ENCODE data around the gene KRTAP4-8.
"Not testable (repeated sequence)": the region's sequence is repeated elsewhere in the genome, so short reads cannot be mapped to it uniquely, and the experiment has no call there.

KRTAP4-8 gene

DNA sequence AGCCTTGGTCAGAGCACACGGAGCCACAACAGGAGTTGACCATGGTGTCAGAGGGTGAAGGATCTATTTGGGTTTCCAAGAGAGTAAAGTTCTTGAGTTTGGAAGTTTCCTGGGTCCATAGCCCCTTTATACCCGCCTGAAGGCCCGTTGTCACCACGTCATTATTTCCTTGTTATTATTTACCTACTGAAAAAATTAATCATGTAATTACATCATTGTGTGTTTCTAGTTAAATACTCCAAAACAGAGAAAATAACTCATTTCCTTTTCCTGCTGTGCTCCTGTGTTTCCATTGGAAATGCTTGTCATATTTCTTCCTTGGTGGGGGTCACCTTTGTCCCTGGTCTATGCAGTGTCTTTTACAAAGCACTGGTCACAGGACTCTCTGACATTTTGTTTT, at the start of gene KRTAP4-8:
Gene KRTAP4-8 (minus strand): TSS at position 101 of the 400 bp plus-strand sequence. CDS start 58 bp downstream, at position 43.
- DNase-seq, result no peak

DNA sequence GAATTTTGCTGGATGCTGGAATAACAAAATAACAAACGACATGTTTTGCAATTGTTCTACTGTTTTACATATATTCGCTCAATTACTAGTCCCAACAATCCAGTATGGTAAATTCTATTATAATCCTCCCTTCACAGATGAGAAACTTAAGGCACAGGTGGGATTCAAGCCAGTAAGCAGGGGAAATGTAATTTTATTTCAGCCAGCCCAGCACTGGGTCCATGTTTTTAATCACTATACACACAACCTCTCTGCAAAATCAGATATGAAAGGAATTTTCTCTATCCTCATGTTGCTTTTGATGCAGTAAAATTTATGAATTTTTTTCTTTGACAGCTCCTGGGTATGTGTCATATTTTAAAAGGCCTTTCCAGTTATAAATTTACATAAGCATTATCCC, 47.3 kb upstream of the KRTAP4-8 start:
- no peak for DNase-seq

DNA sequence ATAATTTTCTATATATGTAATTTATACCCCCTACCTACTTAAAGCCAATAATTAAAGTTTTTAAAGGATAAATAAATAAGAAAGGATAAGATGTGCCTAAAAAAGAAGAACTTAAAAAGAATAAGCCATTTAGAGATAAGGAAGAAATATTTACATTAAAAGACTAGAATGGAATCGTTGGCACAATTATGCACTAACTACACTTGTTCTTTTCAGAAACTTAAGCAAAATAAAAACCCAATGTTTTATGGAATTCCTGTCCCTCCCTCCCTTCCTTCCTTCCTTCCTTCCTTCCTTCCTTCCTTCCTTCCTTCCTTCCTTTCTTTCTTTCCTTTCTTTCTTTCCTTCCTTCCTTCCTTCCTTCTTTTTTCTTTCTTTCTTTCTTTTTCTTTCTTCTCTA, 46.9 kb upstream of the KRTAP4-8 start:
- no peak for DNase-seq

DNA sequence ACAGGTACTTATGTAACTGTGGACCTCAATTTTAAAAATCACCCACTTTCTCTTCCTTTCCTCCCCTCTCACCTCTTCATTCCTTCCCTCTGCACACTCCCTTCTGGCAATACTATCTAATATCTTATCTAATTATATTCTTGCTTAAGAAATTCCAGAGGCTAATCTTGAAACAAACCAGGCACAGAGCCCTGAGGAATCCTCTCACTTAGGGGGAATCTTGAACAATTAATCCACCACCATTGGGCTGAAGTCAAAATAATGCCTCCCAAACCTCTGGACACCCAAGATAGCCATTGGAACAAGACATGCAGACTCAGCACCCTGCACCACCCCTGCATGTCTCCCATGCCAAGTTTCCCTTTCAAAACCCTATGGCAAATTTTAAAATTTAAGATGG, 43.4 kb upstream of the KRTAP4-8 start:
- DNase-seq, result no peak

DNA sequence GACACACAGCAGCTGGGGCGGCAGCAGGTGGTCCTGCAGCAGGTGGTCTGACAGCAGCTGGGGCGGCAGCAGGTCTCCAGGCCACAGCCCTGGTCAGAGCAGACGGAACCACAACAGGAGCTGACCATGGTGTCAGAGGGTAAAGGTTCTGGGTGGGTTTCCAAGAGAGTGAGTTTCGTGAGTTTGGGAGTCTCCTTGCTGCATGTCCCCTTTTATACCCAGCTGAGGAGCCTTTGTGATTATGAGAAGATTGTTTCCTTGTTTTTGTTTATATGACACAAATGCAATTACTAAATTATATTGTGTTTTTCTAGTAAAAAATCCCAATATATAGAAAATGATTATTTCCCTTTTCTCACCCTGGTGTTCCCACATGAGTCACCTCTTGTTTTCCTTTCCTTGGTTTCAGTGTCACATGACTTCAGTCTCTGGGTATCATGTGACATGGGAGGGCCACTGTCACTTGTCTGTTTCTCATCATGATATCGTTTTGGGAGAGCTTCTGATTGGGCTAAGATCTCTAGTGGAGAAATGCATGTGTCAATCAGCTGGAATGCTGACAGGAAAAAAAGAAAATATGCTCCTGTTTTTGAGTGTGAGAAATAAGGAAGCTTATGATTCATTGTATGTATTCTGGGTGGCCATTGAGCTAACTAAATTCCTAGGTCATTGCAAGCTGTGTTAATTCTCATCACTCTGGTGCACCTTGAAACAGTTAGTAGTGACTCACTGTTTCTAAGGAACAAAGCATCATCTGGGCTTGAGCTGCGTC, 42.6 kb upstream of the KRTAP4-8 start, which contains the start of gene KRTAP4-6:
Gene KRTAP4-6 (minus strand): TSS at position 185 of the 772 bp plus-strand sequence. CDS start 57 bp downstream, at position 128.
- DNase-seq, result no peak

DNA sequence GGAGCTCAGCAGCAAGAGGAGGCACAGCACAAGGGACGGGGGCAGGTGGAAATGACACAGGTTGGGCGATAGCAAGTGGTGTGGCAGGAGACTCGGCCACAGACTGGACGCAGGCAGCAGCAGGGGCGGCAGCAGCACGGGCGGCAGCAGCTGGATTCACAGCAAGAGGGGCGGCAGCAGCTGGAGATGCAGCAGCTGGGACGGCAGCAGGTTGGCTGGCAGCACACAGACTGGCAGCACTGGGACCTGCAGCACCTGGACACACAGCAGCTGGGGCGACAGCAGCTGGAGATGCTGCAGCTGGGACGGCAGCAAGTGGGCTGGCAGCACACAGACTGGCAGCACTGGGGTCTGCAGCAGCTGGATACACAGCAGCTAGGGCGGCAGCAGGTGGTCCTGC, 41.9 kb upstream of the KRTAP4-8 start:
- not testable (repeated sequence) for DNase-seq

DNA sequence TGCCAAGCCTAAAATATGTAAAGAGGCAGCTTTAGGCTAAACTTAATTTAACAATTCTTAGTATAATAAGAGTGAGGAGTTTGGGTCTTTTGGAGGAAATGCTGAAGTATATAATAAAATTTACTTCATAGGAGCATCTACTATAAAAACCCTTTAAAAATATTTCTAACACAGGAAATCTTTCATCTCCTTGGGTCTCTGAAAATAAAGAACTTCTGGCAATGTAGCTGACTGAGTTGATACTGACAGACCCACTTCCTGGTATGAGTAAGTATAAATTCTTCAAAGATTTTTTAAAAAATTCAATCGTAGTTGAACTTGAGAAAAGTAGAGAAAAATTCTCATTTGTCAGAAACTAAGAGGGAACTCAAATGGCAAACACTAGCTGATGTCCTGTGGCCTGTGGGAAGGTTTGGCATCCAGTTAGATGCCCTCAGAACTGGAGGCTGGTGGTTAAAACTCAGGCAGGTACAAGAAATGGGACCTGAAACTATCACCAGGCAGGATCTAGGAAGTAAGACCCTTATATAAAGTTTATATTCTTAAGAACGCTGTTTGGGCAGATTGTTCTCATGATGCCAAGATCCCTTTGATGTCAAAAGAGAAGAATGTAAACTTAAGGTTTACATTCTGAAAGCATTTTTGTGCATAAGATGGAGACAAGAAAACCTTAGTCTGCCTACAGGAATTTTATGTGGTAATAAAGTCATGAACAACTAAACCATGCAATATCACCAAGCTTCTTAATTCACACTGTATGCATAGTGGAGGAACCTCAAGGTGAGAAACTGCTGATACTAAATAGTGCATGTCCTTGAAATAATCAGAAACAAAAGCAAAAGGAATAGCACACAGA, 36.2 kb upstream of the KRTAP4-8 start:
- DNase-seq, result no peak

DNA sequence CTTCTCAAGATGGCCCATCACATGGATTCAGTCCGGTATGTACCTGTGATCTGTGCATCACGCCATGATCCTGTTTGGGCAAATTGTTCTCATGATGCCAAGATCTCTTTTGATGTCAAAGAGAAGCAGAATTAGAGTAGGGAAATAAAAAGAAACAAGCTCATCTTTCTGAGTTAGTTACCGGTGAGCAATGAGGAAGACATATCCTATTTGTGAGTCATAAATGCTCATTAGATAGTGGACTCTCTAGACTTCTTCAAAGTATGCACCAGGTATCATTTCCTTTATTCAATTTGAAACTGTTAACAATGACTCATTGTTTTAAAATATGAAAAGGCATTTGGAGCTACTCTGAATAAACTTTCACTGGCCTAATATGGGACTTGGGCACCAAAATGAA, 34.0 kb upstream of the KRTAP4-8 start:
- DNase-seq, result no peak

DNA sequence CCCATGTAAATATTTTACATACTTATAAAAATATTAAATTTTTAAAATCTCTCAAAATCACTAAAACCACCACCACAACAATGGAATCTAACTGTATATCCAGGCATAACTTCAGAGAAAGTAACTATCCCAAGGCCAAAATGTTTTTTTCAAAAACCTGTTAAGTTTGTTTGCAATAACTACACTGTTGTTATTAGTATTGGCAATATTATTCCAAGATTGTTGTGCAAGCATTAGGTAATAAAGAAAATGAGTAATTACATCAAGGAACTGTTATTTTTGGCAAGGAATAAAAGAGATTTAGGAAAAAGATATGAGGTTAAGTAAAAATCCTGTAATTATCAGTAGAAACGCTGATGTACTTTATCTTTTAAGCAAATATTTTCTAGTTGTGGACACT, 29.4 kb upstream of the KRTAP4-8 start:
- DNase-seq, result no peak

DNA sequence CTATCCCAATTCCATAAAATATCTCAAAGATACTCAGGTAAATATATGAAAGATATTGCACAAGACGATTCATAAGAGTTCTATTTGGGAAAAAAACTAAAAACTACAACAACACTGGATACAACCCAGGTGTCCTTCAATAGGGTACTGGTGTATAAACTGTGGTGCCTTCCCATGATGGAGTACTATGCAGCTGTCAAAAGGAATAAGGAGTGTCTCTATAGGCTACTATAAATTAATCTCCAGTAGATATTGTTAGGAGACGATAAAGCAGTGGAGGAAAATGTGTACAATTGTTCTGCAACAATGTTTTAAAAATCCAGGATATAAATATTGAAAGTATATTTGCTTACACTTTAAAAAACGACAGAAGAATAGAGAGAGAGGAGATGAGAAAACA, 28.5 kb upstream of the KRTAP4-8 start:
- no peak for DNase-seq

DNA sequence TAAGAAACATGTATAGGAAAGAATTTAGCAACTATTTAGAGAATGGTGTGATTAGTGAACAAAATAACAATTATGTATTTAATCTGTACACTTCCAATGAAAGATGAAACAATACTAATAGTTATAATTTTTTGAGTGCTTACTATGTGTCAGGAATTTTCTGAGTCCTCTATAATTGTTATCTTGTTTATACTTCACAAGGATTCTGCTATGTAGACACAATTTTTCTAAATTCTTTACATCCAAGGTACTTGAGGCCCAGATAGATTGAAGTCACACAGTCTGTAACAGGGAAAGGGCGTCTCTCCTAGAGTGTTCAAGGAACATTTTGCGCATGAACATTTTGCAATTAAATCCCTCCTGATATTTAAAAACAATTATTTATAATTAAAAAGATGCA, 27.1 kb upstream of the KRTAP4-8 start:
- DNase-seq, result no peak

DNA sequence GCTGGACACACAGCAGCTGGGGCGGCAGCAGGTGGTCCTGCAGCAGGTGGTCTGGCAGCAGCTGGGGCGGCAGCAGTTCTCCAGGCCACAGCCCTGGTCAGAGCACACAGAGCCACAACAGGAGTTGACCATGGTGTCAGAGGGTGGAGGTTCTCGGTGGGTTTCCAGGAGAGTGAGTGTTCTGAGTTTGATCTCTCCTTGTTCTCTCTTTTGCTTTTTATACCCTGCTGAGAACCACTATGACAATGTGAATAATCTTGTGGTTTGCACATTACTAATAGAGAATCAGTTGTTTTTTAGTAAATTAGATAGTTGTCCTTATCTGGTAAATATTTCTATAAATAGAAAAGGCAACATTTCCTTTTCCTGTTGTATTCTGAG, 26.0 kb upstream of the KRTAP4-8 start, which contains the start of gene KRTAP4-12:
Gene KRTAP4-12 (minus strand): TSS at position 192 of the 381 bp plus-strand sequence. CDS start 60 bp downstream, at position 132.
- not testable (repeated sequence) for DNase-seq

DNA sequence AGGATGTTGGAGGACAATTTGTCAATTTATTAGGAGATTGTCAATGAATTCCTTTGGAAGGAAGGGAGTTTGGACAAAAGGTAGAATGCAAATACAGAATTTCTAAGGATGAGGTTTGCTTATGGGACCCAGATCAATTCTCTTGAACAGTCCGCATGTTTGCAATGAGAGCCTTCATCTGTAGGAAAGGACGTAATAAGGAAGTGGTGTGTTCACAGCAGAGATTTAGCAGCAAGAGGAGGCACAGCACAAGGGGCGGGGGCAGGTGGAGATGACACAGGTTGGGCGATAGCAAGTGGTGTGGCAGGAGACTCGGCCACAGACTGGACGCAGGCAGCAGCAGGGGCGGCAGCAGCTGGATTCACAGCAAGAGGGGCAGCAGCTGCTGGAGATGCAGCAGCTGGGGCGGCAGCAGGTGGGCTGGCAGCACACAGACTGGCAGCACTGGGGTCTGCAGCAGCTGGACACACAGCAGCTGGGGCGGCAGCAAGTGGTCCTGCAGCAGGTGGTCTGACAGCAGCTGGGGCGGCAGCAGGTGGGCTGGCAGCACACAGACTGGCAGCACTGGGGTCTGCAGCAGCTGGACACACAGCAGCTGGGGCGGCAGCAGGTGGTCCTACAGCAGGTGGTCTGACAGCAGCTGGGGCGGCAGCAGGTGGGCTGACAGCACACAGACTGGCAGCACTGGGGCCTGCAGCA, 25.5 kb upstream of the KRTAP4-8 start:
- DNase-seq, result not testable (repeated sequence)

DNA sequence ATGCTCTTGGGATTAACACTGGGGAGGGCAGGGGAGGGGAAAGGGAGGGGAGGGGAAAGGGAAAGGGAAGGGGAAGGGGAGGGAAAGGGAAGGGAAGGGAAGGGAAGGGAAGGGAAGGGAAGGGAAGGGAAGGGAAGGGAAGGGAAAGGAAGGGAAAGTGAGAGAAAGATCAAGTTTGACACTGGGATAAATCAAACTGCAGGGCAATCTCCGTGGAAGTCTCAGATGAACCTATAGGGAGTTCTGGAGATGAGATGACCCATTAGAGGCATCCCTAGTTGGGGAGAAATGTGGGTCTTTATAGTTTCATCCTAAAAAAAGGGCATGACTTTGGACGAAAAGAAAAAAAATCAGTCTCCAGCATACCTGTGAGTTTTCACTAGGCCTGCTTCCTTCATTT, 23.8 kb upstream of the KRTAP4-8 start:
- no peak for DNase-seq

DNA sequence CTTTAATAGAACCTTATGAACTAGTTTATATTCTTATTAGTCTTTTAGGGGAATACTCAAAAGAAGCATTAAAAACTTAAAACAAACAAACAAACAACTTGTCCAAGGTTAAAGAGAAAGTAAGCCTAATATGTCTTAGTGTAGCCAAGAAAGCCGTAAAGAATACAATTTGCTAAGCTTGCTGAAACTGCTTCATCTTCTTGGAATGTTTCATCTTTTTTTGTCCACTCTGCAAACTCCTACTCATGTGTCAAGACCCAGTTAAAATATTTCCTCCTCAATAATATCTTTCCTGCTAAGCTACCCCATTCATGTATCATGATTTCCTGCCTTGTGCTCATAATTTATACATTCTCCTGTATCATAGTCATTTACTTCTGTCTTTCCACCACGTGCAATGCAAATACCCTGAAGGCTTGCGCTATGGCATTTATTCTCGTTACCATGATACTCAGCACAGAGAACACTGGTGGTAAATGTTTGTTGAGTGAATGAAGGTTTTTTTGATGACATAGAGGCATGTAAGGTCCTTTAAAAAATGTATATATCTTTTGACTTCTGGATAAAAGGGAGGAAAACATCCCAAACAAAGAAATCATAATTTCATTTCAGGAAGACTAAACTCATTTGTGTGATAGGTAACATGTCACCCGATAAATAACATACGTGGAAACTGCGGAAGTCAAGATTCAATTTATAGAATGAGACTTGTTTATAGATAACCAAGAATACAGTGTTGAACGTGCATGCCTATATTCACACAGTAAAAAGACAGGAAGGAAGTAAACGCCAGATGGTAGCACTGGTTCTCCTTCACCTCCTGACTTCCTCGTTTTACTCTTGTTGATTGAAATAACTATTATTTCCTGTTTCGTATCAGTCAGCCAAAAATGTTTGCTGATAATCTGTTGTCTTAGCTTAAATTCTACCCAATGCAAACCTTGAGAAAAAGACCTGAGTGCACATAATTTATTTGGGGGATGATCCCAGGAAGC, 22.1 kb upstream of the KRTAP4-8 start:
- not testable (repeated sequence) for DNase-seq

DNA sequence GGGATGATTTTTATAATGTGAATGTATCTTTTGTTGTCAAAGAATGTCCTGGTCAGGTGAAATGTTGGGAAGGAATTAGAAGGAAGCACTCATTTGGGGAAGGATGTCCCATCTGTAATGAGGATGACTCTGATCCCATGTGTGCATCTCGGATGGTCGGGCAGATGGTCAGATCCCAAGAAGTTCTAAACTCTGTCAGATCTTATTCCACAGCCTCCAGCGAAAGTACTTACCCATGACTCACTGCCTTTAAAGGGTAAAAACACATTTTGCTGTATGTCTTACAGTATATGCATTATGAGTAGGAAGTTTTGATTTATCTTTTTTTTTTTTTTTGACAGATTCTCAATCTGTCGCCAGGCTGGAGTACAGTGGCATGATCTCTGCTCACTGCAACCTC, 20.8 kb upstream of the KRTAP4-8 start:
- DNase-seq, result no peak

DNA sequence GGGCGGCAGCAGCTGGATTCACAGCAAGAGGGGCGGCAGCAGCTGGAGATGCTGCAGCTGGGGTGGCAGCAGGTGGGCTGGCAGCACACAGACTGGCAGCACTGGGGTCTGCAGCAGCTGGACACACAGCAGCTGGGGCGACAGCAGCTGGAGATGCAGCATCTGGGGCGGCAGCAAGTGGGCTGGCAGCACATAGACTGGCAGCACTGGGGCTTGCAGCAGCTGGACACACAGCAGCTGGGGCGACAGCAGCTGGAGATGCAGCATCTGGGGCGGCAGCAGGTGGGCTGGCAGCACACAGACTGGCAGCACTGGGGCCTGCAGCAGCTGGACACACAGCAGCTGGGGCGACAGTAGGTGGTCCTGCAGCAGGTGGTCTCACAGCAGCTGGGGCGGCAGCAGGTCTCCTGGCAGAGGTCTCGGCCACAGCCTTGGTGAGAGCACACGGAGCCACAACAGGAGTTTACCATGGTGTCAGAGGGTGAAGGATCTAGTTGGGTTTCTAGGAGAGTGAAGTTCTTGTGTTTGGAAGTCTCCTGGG, 20.0 kb upstream of the KRTAP4-8 start, which contains the start of gene KRTAP4-11:
Gene KRTAP4-11 (minus strand): TSS at position 528 of the 541 bp plus-strand sequence. CDS start 58 bp downstream, at position 470.
- not testable (repeated sequence) for DNase-seq

DNA sequence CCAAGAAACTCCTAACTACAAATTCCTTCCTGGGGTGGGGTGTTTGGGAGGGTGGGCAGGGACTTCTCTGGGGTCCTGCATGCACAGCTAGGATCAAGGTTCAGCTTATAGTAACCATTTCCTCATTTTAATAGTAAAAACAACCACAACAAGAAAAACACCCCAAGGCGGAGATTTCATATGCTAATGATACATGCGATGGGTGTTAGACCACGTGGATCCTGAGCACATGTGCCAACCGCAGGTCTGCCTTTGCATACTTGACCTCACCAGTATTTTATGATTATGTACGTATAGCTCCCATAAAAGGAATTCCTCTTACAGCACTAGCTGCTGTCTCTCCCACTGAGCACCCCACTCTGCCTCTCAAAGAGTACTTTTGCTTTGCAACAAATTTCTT, 18.4 kb upstream of the KRTAP4-8 start:
- no peak for DNase-seq

DNA sequence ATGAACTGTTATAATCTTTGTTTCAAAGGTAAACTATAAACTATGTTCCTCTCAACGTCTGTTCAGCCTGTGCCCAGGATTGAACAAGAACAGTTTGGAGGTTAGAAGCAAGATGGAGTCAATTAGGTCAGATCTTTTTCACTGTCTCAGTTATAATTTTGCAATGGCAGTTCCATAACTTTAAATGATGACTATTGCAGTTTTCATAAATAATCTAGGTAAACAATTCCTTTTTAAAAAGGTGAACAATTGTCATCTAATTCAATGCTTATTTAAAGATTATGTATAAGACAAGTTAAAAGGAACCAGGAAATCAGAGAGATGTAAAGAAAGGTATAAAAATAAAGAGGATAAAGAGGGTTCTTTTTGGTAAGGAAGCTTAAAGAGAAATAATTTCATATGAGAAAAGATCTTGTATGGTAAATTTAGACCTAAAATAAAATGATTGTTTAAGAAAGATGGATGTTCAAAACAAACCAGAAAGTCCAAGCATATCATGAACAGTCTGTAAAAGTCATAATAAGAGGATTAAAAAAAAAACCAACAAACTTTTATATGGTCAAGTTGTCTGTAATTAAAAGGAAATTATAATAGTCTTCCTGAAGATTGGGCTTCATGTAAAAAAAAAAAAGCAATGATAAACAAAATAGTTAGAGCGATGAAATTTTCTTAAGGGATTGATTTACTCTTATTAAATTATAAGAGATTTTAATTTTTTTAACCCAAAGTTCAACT, 13.4 kb upstream of the KRTAP4-8 start:
- no peak for DNase-seq

DNA sequence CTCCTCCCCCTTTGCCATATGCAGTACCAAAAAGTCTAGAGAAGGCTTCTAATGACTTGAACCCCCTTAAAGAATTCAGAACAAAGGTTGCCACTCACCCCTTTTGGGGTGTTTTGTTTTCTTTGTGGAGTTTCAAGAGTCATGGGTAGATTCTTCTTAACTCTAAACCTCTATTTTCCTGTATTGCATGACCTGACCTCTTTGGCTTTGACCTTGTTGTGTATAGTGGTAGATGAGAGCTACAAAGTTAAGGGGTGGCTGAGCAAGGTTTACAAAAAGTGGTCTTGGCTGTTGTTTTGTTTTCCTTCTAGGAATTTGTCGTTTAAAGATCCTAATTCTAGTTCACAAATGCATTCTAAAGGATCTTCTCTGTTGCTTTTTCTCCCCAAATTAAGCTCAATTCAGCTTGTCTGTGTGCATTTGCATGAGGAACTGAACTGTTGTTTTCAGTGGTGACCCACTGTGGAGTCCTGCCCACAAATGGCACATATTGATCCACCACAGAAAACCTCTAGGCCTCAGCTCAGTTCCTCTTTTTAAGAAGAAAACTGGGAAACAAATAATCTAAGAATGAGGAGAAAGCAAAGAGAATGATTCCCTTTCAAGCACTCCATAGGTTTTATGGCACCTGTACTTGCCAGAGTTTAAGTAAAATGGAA, 10.9 kb upstream of the KRTAP4-8 start:
- DNase-seq, result not testable (repeated sequence)
